ENCODE measurements around the gene JARID2. TPM values are rescaled to one million over a fixed set of nuclear protein-coding genes. Genes with fewer than 3 reads are reported as not detected.

Gene JARID2
- total RNA-seq, 1 experiment from 2014 or later = 23.6 TPM

- Histone ChIP-seq H3K9me2 (ENCODE audit: insufficient read depth) (no peaks in the 10 kb centered on the region), H2AFZ (ENCODE audit: low read depth, low read length, poor library complexity, severe bottlenecking) (no peak overlapping the region), H3K4me2 (ENCODE audit: low read length) (no peak overlapping the region), H3K9ac (ENCODE audit: low read length) (no peak overlapping the region), H3K27me3 (ENCODE audit: insufficient read depth, low read length) (no peaks in the 10 kb centered on the region), H3K79me2 (ENCODE audit: insufficient read depth, low read length) (no peaks in the 10 kb centered on the region; the same call in 1 of the 2 replicates), H3K4me1 (ENCODE audit: control insufficient read depth in 1 of 2, insufficient read depth in 2 of 2, low read length in 2 of 2) (no peaks in the 10 kb centered on the region), H3K4me3 (replicated peaks in 1 of 2; ENCODE audit: low read depth in 1 of 2, low read length in 2 of 2) (no peak overlapping the region), H3K27ac (ENCODE audit: low read depth, low read length) (no peak overlapping the region), H4K20me1 (ENCODE audit: insufficient read depth) (no peaks in the 10 kb centered on the region), H3K9me3 (ENCODE audit: control insufficient read depth in 1 of 2, insufficient read depth in 1 of 2, low read depth in 1 of 2, low read length in 2 of 2) (no peaks in the 10 kb centered on the region), H3K36me3 (ENCODE audit: control insufficient read depth in 1 of 2, insufficient read depth in 2 of 2, low read length in 2 of 2) (no peaks in the 10 kb centered on the region)
- intact Hi-C loops (cut with micrococcal nuclease) = no loop called here
- no peak for TF ChIP-seq YY1 (IDR thresholded peaks at IDR 0.05; ENCODE audit: extremely low read depth, insufficient replicate concordance, low read depth, low read length)
- TF ChIP-seq CTCF (IDR thresholded peaks at IDR 0.05 in 2 of 3, conservative IDR thresholded peaks at IDR 0.05 in 1 of 3; ENCODE audit: borderline replicate concordance in 1 of 3, insufficient read depth in 1 of 3, low read depth in 2 of 3, low read length in 2 of 3) = no peak
- no peak for TF ChIP-seq JUND (IDR thresholded peaks at IDR 0.05)
- no peak for TF ChIP-seq REST (IDR thresholded peaks at IDR 0.05; ENCODE audit: low read depth)
- TF ChIP-seq ATF3 (IDR thresholded peaks at IDR 0.05) = no peak
- no peak for TF ChIP-seq EZH2 (IDR thresholded peaks at IDR 0.05)
- no peak for TF ChIP-seq RAD21 (IDR thresholded peaks at IDR 0.05; ENCODE audit: low read depth)
- TF ChIP-seq EZH2phosphoT487 (IDR thresholded peaks at IDR 0.05; ENCODE audit: borderline replicate concordance) = no peak
- no peak for ATAC-seq
- no TSS peak for BruUV-seq (replicated peaks)
- no peak for DNase-seq (ENCODE audit: low read depth, low spot score)
- ChIA-PET CTCF (interaction anchor here (1.3 kb wide), 1 partner anchor 12 kb away, joined by 4 read pairs; no protein-coding TSS in a partner anchor), POLR2A (no interaction called here), RAD21 (ENCODE audit: low non-redundant PET in 1 of 2, low total read pairs in 2 of 2, uncharacterized antibody in 2 of 2, unreplicated experiment in 2 of 2) (no interaction called here)
Observed at GRCh38 chr6:15475261-15475660, 229.4 kb downstream of the JARID2 start.
